NCI-H510A treated with DMSO at 0.1 percent for 48 hours (cell line): ENCODE measurements around the gene RERE.
A peak's percentile ranks its signal among the peaks of the same experiment; 100 is the strongest.
"Not testable (repeated sequence)": the region's sequence is repeated elsewhere in the genome, so short reads cannot be mapped to it uniquely, and the experiment has no call there.

Experiments used
- DNase-seq: peaks from one replicate; lab custom pipeline; 2025; lab: John Stamatoyannopoulos, UW

The RERE gene

DNA sequence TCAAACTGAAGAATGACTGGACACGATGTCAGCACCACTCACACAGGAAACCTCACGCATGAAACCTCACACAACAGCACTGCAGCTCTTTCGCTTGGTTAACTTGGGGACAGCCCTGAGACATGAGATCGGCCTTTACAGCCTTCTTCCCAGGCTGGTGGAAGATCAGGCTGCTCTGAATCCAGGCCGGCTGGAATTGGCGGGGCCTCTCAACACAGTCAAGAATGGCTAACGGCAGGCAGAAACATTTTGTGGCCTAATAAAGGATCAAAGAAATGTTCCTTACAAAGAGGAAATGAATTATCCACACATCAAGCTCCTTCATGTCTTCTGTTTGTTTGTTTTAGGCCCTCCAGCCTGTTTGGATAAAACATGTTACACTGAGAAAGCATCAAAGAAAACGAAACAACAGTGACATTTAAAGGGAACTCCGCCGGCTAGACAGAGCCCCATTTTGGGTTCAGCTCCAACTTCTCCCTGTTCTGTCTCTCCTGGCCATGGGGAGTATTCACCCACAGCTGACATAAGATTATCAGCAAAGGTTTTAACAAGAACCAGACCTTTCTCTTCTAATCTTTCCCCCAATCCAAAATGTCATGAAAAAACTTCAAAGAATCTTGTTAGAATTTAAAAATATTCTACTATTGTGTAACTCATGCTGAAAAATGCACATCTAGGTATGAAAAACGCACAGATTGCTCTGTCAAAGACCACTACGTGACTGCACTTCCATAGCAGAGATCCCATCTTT, 368.4 kb downstream of the RERE start:
- DNase-seq: peak; percentile 85

DNA sequence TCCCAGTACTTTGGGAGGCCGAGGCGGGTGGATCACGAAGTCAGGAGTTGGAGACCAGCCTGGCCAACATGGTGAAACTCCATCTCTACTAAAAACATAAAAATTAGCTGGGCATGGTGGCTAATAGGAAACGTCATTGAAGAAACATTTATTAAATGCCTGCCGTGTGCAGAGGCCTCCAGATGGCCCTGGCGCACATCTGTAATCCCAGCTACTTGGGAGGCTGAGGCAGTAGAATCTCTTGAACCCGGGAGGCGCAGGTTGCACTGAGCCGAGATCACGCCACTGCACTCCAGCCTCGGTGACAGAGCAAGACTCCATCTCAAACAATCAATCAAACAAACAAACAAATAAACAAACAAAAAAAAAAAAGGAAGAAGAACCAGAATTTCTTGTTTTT, 368.9 kb downstream of the RERE start:
- not testable (repeated sequence) for DNase-seq

DNA sequence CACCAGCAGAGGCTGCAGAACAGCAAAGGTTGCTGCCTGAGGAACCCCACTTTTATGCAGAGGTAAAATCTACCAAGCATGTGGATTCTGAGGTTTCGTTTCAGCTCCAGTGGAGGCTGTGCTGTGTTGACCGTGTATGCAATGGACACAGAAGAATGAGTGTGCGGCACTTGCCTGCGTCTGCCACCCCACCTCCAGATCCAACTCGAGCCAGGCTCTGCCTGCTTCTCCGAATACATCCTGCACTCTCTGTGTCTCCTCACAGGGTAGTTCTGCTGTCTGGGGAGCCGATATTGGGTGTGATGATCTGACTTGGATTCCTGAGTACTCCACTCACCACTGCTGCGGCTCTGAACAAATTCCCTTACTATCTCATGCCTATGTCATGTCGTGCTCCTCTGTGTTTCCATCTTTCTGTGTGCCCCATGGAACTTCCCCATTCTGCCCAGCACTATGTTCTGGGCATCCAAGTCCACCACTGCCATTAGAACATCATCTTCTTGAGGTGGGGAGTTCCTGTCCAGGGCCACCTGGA, 369.8 kb downstream of the RERE start:
- no peak for DNase-seq

DNA sequence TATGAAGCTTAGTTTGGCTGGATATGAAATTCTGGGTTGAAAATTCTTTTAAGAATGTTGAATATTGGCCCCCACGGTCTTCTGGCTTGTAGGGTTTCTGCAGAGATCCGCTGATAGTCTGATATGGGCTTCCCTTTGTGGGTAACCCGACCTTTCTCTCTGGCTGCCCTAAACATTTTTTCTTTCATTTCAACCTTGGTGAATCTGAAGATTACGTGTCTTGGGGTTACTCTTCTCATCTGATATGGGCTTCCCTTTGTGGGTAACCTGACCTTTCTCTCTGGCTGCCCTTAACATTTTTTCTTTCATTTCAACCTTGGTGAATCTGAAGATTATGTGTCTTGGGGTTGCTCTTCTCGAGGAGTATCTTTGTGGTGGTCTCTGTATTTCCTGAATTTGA, 371.3 kb downstream of the RERE start:
- not testable (repeated sequence) for DNase-seq

DNA sequence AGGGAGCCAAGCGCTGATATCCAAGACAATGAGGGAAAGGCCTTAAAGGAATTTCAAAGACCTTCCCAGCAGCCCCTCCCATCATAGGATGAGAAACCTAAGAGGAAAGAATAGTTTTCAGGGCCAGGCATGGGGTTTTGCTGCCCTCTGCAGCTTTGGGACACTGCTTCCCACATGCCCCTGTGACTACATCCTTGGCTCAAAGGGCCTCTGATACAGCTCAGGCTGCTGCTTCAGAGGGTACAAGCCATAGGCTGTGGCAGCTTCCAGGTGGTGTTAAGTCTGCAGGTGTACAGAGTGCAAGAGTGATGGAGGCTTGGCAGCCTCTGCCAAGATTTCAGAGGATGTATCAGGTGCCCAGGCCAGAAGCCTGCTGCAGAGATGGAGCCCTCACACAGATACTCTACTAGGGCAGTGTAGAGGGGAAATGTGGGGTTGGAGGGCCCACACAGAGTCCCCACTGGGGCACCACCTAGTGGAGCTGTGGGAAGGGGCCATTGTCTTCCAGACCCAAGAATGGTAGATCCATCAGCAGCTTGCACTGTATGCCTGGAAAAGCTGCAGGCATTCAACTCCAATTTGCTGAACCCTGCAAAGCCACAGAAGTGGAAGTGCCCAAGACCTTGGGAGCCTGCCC, 373.8 kb downstream of the RERE start:
- no peak for DNase-seq

DNA sequence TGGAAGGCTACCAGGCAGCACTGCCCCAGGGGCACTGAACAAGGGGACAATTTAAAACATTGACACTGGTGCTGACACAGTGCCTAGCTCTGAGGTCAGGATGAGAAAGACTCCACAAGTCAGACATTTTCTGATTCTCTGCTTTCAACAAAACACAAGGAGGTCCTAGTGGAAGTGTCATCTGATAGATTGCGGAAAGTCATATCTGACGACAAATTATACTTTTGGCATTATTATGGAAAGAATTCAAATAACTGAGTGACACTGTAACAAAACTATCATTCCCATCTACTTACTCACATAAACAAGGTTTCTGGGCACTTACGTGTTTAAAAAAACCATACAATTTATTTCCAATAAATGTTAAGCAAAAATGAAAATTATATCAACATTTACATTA, 376.0 kb downstream of the RERE start:
- DNase-seq: no peak

DNA sequence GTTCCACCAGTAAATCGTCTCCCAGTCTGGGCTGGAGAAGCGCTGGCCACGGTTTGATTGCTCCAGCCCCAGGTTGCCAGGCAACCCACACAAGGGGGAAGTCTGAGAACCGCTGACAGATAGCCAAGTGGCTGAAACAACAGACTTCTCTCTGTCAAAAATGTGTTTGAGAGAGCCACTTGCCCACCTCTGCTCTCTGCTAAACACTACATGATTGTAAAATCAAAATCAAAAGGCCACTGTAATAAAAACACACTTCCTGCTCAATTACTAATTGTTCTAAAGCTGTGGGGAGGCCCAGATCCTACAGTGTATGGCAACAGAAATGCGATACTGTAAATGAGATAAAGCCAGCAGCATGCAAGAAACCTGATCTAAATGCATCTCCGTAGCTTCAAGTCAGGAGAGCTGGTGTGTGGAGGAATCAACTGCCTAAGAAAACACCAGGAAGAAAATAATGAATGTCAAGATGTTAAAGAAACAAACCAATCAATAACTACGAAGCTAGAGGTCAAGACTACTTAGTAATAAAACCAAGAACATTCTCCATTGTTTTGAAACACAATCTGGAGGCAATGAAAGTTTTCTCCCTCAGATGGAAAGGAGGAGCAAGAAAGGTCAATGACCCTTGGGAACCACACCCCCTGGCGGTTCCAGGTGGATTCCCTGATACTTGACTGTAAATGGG, 378.3 kb downstream of the RERE start:
- DNase-seq: peak; percentile 99

DNA sequence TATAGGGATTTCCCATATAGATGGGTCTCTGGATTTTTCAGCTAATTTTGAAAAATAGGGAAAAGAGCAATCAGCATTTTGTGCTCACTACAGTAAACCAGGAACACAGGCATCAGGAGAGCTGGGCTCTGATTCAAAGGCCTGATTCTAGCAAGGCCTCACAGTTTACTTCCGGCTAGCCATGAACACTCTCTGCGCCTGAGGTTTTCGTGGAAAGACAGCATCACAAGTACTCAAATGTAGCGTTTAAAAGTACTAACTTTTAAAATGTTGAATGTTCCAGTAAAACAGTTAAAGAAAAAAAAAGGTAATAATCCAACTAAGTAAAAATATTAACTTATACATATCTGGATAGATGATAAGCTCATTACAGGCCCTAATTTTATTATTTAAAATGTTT, 379.0 kb downstream of the RERE start:
- DNase-seq: no peak

DNA sequence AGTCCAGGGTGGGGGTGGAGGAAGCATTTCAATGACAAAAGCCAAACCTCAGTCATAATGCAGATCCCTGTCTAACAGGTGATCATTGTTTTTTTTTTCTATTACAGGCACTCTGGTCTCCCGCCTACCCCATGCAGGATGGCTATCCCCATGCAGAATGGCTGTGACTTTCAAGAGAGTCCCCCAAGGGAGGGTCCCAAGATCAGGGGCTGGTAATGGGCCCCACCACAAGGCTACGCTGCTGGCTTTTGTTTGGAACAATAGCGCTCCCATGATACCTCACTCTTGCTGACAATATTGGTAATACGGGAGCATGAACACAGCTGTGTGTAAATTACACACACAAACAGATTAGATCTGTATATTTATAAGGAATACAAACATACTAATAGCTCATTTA, 380.1 kb downstream of the RERE start:
- DNase-seq: no peak

DNA sequence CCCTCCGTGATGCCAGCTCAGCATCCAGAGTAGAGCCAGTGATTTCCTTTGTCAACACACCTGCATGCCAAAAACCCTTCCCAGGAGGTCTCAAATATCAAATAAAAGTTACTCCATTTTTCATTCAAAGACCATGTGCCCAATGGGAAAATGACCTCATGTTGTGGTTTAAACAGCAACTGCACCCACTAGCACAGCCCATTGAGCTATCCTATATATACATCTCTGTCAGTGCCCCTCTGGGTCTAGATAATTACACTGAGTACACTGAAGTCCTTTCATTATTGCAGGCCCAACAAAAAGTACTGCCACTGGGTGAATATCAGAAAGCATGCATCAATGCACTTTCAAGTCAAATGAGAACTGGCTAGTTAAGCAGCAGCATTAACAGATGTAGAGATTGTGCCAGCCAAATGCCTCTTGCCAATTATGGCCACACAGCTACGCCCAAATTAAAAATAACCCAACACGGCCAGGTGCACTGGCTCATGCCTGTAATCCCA, 381.8 kb downstream of the RERE start:
- no peak for DNase-seq

DNA sequence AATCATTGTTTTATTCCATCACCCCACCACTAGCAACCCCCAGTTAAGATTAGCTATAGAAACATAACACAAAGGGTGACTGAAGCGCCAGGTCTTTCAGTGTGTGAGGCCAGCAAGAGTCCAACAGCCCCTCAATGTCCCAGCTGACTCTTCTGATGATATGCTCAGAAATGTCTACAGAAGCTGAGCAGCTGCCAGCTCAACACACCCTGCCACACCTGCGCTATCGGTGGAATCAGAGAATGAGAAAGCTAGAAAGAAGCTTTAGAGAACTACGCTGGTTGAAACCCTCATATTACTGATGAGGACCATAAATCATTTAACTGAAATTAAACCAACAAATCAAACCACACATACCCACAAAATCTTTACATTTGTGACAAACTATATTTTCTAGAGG, 383.3 kb downstream of the RERE start:
- DNase-seq: no peak

DNA sequence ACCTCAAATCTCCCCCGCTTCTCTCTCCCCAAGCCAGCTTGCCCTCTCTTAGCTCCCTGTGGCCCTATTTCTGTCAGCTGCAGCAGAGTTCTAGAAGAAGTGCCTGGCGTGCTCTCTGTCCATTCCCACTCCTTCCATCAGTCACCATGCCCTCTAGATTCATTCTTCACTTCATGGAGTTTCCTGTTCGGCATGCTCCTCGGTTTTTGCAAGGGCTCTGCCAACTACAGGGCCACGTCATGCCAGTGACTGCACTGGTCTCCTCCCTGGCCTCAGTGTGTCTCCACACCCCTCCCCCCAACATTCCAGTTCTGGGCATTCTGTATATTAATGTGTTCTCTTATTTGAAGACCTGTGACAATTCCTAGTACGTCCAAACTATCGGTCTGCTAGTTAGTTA, 385.7 kb downstream of the RERE start:
- no peak for DNase-seq

DNA sequence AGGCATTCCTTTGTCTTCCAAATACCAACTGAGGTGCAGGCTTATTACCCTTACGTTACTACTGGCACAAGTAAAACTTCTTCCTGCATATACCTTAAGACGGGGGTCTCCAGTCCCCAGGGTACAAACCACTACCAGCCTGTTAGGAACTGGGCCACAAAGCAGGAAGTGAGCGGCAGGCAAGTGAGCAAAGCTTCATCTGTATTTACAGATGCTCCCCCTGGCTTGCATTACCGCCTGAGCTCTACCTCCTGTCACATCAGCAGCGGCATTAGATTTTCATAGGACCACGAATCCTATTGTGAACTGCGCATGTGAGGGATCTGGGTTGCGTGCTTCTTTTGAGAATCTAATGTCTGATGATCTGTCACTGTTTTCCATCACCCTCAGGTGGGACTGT, 386.4 kb downstream of the RERE start:
- no peak for DNase-seq

DNA sequence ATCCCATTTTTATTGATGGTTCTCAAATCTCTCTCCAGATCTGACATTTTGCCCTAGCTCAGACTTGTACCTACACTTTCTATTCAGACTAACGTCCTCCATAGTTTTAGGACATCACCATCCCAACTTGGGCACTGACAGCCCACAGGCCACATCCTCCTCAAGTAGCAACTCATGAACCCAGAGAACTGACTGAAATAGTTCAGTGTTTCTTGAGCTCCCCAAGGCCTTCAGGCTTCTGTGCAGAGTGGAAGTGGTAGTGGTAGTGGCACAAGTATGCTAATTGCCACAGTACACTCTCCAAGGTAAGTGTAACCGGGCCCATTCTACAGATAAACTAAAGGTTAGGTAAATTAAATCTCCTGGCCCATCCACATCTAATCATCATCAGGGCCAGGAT, 387.0 kb downstream of the RERE start:
- DNase-seq: no peak

DNA sequence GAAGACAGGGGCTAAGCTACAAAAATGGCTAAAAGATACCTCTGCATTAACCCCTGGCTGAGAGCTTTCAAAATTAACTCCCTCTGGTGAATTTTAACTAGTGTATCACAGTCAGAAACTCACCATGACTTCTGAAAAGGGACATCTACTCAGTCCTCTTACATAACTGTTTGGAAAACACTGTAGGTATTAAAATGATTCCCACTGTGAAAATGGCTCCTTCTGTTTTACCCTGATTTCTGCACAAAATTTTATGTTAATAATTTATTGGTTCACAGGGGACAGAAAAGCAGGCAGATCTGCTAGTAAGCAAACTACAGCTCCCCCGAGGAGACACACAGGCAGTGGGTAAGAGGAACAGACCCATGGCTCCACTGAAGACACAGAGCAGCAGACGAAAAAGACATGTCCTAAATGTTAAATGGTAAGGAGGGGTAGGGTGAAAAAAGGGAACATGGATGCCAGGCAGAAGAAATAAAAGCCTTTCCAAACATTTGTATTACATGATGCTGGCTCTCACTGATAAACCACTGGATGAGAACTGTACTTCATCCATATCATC, 387.8 kb downstream of the RERE start:
- no peak for DNase-seq

DNA sequence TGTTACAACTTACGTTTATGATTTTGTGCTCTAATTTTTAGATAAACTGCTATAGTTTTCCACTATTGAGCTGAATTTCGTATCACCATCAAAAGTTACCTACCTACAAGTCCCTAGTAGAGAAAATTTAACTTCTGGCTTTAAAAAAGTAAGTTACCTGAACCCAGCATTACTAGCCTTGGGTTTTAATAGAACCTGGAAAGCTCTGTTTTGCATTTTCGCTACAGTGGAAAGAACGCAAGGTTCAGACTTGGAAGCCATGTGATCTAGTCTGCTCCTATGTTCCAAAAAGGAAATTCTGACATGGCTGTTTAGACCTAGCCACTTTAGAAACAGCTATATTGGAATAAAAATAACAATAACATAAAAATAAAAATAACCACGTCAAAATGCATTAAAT, 389.0 kb downstream of the RERE start:
- no peak for DNase-seq

DNA sequence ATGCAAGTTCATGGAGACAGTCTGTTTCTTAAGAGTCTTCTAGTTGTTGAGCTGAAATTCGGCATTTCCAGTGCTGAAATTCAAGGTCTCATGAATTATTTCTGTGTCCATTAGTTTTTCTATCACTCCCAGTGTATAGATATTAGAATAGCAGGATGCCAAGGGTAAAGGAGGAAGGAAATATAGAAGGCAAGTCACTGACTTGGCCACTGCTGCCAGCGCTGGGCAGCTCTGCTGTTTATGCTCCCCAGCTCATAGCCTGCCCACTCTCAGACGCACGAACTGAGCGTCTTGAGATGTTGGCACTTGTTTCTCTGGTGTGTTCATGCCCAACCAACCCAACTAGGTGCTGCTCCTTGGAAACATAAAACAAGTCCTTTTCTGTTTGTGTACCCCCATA, 389.5 kb downstream of the RERE start:
- DNase-seq: no peak

DNA sequence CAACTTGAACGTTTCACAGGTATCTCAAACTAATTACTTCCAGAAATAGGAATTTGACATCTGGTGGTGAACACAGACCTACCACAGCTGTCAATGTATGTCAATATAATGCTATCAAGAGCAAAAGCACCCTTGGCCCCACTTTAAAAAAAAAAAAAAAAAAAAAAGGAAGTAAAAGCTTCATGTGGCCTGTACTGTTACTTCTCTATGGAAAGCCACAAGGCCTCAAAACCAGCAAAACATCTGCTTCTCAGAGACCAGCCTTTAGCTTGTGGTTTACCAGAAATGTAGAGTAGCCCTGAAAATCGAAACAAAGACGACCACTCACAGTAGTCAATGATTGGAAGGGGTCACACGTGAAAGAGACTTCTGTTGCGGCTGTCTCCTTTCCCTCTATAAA, 389.9 kb downstream of the RERE start:
- DNase-seq: no peak

DNA sequence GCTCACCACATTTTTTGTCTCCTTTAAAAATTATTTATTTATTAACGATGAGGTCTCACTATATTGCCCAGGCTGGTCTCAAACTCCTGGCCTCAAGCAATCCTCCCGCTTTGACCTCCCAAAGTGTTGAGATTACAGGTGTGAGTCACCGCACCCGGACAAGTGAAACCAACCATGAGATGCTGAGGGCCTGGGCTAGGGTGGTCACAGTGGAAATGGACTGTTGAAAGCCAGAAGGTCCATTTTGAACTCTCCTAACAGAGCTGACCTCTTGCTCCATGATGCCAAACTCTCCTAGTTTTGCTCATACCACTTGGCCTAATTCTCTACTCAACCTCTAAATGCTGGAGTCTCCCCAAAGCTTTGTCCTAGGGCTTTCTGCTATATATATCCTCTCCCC, 390.4 kb downstream of the RERE start:
- no peak for DNase-seq

DNA sequence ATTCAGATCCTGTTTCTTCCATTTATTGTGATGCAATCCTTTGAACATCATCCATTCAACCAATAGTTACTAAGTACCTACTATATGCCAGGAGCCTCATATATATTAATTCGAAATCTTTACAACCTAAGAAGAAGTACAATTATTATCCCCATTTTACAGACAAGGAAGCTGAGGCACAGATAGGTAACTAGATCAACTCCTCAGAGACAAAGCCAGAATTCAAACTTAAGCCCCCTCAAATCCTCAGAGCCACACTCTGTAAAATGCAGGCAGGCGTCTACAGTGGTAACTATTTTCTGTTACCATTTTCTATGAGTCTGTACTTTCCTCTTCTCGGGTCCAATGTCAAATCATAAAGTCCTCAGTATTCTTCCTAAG, 391.7 kb downstream of the RERE start:
- DNase-seq: no peak

DNA sequence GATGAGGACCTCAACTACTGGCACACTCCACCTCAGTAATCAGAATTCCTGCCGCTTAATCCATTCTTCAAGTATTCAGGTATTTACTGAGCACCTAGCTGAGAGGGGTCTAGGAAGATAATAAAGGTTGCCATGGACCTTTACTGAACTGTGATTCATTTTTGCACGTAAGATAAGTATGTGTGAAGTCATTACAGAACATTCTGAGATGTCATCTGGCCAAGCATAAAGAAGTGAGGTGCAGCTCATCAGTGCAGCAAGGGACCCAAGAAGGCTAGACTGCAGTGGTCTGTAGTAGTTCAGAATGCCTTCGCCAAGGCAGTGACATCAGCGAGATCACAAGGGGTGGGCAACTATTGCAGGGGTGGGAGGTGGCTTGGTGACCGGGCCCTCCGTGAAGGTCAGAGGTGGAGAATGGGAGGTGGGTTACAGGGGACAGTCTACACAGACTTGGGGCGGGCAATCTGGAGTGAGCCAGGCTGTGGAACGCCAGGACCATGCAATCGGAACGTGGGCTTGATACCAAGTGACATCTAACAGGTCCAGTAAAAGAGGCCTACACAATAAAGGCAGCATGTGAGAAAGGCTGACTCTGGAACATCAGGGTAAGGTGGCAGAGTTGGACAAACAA, 392.2 kb downstream of the RERE start:
- DNase-seq: no peak

DNA sequence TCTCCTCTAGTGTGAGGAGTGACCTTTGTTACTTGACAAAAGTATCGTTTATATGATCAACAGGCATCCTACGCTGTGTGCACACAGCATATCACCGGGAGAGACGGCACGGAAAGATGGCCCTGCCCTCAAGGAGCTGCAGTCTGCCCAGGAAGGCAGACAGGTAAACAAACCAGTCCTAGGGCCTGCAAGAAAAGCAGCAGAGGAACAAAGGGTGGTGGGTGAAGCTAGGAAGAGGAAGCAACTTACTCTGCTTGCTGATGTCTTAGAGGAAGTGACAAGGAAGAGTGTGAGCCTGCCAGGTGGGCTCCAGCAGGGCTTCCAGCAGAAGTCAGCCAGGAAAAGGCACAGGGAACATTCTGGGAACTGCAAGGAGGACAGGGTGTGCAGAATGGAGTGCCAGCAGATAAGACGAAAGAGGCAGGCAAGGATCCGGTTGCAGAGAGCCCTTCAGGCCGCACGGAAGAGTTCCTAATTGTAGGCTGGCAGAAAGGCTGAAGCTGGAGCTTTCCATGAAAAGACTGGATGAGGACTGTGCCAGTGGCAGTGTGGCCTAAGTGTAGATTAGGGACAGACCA, 392.8 kb downstream of the RERE start:
- peak; percentile 95 for DNase-seq
